Heart left ventricle (tissue), 16 donors: Measurements from ENCODE around the gene TPX2. TPM values are rescaled to one million over a fixed set of nuclear protein-coding genes. Genes with fewer than 3 reads are reported as not detected.
A peak's percentile ranks its signal among the peaks of the same experiment; 100 is the strongest.

Source experiments
- ATAC-seq, 4 donors: fragments of 200-7000 bp; cut with Tn5 transposase; one replicate each; pipeline ENCODE4 v1.9.1; 2020 to 2022; ENCODE audit warnings: moderate library complexity in 4 of 4, mild to moderate bottlenecking in 3 of 4, moderate number of reproducible peaks in 1 of 4
- DNase-seq, 5 donors: peaks; one replicate each; pipeline ENCODE4 v3.0.0-alpha.2; 2020
- H3K27ac ChIP-seq, 12 donors: fragments of 200-600 bp; sonication (generic) in 4 of 12; one replicate each; pipeline versions ENCODE4 v1.5.0 to v1.8.0; 2016 to 2022; ENCODE audit warnings: mild to moderate bottlenecking in 2 of 12
- H3K27me3 ChIP-seq, 9 donors: fragments of 200-600 bp; sonication (generic) in 2 of 9; one replicate each; pipeline versions ENCODE4 v1.5.1 to v1.8.0; 2016 to 2022; ENCODE audit warnings: mild to moderate bottlenecking in 3 of 9
- H3K36me3 ChIP-seq, 9 donors: fragments of 200-600 bp; sonication (generic) in 2 of 9; one replicate each; pipeline versions ENCODE4 v1.5.0 to v1.8.0; 2018 to 2022; ENCODE audit warnings: mild to moderate bottlenecking in 2 of 9
- H3K4me1 ChIP-seq, 12 donors: fragments of 200-600 bp; sonication (generic) in 4 of 12; one replicate each; pipeline versions ENCODE4 v1.5.0 to v1.8.0; 2016 to 2022; ENCODE audit warnings: mild to moderate bottlenecking in 3 of 12
- H3K4me3 ChIP-seq, 12 donors: fragments of 200-600 bp; sonication (generic) in 4 of 12; one replicate each; pipeline versions ENCODE4 v1.5.0 to v1.8.0; 2017 to 2022; ENCODE audit warnings: mild to moderate bottlenecking in 9 of 12, moderate library complexity in 4 of 12
- H3K9me3 ChIP-seq, 12 donors: fragments of 200-600 bp; sonication (generic) in 4 of 12; one replicate each; pipeline versions ENCODE4 v1.5.0 to v1.8.0; 2016 to 2022; ENCODE audit warnings: mild to moderate bottlenecking in 1 of 12
- POLR2A ChIP-seq, 2 donors: fragments of 450-650 bp; IDR thresholded peaks; one replicate each; pipeline ENCODE4 v1.6.1; 2017; ENCODE audit warnings: antibody characterized with exemption in 2 of 2, mild to moderate bottlenecking in 2 of 2, moderate library complexity in 2 of 2
- WGBS, 4 donors: extraction: QIAGEN DNeasy Blood & Tissue Kit in 2 of 4; methylation state at CpG; one replicate each; pipeline versions ENCODE4 v1.1.5 to v1.1.7; 2013 to 2018; 5-methylcytosine and 5-hydroxymethylcytosine counted together
- intact Hi-C, 10 donors: fragments of 100-400 bp; cut with DNase I; formaldehyde crosslinking; loops; one replicate each; pipeline versions ENCODE4 v1.11.1 to v1.14.2; 2022
- polyA plus RNA-seq, 2 donors: library from polyadenylated mRNA; stranded (reverse); fragments of 200-250 nt; gene quantifications; one replicate each; pipeline ENCODE4 v1.2.3, GENCODE V29; 2013
- total RNA-seq, 9 donors: library from RNA; depleted of rRNA in 2 of 9; stranded (reverse); fragments of >200 nt in 2 of 9; fragmentation: NEBNext Ultra II Directional in 3 of 9; extraction: Animal tissue kit (Norgen Biotek cat#: 25700) in 3 of 9; gene quantifications; one replicate each; pipeline versions ENCODE4 v1.1.0 to v1.2.4, GENCODE V29; 2016 to 2023
- TF ChIP-seq, protein P1 (sequence below), 12 donors: fragments of 200-600 bp; sonication (generic) in 4 of 12; IDR thresholded peaks; one replicate each; pipeline versions ENCODE4 v1.5.0 to v1.8.0; 2018 to 2022; ENCODE audit warnings: antibody characterized with exemption in 12 of 12, mild to moderate bottlenecking in 5 of 12
- donor health status: ischemic (EF 13 %, LVEDD 7.1; RV severe dilation, severe dysfunction).
- donor health status: healthy with polysubstance abuse.
- donor health status: DM: no; HTN: yes; CAD: no.
- donor health status: DM: no; HTN: no; CAD: no.
- donor health status: ischemic (EF 25% LVEDD 6.9; RV normal size, moderate dysfunction).
- donor health status: ischemic (EF 25% LVEDD 5.7; RV mildly dilated, moderate dysfunction).
- donor health status: healthy.
- donor health status: DM: yes; HTN: yes; CAD: no.
- donor health status: ischemic (EF 35%, LVEDD 5.7; RV mildly dilated, moderate dysfunction).
- donor health status: nonischemic (EF 11% LVEDD 7.7; RV severe dilation, severe dysfunction).
- donor health status: DM: yes; HTN: yes; CAD: no.
- donor health status: PGD.
- donor health status: ischemic (EF 29% LVEDD 5.4; RV normal size, mild dysfunction).
- donor health status: nonischemic (EF 23%, LVEDD 6.1; RV moderate dilation, normal function).

Gene TPX2
- total and polyA plus RNA-seq, 11 donors: 0.04 to 15.2 (median 0.77) TPM

DNA sequence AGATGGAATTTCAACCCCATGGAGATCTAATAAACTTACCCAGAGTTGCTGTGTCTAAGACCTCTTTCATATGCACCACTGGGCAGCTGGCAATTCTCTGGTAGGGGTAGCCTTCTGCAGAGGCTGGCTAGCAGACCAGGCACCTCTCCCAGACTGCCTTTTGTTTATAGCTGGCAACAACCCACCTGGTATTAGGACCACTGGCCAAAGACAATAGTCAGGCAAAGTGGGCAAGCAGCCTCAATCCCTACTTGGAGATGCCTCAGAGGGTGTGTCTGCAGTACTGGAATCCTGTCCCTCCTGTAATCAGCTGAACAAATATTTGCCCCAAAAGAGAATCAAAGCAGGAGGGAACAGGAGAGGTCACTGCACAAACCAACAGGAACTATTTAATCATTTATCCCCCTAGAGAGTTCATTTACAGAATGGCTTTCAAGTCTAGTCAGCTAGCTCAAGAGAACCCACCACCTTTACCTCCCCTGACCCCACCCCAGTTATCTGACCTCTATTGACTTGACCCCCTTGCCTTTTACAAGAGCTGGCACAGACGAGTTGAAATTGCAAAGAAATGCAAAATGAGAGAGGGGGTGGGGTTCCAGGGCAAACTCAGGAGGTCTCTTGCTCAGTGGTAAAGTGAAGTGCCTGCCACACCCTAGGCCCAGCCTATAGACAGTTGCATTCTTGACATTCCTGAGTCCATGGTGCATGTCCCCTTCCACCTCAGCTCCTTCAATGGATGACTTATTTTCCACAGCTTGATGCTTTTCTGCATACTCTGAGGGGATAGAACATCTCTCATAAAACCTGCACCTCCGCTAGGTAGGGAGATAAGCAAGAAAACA, 19.2 kb upstream of the TPX2 start:
- peaks cover 0 to 56% (median 13%) of the 10 kb centered on the region in 9 donors for H3K36me3 ChIP-seq
- WGBS, 4 donors: 13 to 35% (median 27%) methylated on average over 2 of the region's 2 CpGs
- H3K4me3 ChIP-seq: peak overlapping the region; percentile 52 to 93 (median 82)
- peak in 1 of 2 donors; percentile 12 for TF ChIP-seq POLR2A (IDR thresholded peaks at IDR 0.05)
- TF ChIP-seq, protein P1, sequence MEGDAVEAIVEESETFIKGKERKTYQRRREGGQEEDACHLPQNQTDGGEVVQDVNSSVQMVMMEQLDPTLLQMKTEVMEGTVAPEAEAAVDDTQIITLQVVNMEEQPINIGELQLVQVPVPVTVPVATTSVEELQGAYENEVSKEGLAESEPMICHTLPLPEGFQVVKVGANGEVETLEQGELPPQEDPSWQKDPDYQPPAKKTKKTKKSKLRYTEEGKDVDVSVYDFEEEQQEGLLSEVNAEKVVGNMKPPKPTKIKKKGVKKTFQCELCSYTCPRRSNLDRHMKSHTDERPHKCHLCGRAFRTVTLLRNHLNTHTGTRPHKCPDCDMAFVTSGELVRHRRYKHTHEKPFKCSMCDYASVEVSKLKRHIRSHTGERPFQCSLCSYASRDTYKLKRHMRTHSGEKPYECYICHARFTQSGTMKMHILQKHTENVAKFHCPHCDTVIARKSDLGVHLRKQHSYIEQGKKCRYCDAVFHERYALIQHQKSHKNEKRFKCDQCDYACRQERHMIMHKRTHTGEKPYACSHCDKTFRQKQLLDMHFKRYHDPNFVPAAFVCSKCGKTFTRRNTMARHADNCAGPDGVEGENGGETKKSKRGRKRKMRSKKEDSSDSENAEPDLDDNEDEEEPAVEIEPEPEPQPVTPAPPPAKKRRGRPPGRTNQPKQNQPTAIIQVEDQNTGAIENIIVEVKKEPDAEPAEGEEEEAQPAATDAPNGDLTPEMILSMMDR (IDR thresholded peaks at IDR 0.05): no peak
- H3K27me3 ChIP-seq: no peaks in the 10 kb centered on the region
- no peaks in the 10 kb centered on the region for H3K9me3 ChIP-seq
- peak overlapping the region; percentile 43 to 100 (median 98) for H3K27ac ChIP-seq
- peaks cover 7 to 74% (median 53%) of the 10 kb centered on the region in 12 donors for H3K4me1 ChIP-seq
- no peak for DNase-seq
- intact Hi-C loops: loop anchor here in 6 of 10 donors (5.0 to 10.0 kb wide), 4 partner anchors 145 to 158 kb away; no protein-coding TSS in a partner anchor
- ATAC-seq: no peak

DNA sequence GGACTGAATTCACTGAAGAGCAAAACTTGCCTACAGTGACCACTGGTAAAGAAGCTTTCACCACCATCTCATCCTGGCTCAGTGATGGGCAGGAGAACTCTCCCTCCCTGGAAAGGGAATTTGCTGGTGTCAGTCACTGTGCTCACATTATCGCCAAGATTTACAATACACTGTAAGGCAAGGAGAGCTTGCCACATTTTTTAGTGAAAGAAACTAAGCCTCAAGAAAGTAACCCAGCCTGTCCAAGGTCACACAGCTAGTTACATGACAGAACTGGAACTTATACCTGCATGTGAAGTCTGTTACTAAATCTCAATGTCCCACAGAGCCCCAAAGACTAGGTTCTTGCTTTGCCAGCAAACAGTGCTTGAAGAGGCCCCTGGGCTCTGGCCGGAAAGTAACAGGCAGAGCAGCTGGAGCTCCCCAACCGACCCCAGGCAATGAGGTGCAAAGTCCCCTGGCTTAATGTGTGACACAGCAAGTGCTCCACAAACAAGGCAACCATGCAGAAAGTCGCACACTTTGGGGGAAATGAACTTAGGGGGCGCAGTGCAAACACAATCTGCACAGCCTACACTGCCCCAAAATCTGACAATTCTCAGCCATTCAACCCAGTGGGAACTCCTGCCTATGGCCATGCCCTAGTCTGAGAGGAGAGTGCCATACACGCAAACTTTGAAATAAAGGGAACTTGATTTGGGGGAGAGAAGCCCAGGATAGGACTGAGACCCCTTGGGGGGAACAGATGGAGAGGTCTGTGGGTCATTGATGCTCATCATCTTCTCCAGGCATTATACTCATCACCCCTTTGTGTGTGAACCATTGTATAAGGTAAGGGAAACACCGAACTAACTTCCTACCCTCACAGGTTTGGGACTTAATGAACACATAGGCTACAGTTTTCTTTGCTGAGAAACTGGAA, 18.3 kb upstream of the TPX2 start:
- H3K4me1 ChIP-seq: peaks cover 7 to 65% (median 47%) of the 10 kb centered on the region in 12 donors

DNA sequence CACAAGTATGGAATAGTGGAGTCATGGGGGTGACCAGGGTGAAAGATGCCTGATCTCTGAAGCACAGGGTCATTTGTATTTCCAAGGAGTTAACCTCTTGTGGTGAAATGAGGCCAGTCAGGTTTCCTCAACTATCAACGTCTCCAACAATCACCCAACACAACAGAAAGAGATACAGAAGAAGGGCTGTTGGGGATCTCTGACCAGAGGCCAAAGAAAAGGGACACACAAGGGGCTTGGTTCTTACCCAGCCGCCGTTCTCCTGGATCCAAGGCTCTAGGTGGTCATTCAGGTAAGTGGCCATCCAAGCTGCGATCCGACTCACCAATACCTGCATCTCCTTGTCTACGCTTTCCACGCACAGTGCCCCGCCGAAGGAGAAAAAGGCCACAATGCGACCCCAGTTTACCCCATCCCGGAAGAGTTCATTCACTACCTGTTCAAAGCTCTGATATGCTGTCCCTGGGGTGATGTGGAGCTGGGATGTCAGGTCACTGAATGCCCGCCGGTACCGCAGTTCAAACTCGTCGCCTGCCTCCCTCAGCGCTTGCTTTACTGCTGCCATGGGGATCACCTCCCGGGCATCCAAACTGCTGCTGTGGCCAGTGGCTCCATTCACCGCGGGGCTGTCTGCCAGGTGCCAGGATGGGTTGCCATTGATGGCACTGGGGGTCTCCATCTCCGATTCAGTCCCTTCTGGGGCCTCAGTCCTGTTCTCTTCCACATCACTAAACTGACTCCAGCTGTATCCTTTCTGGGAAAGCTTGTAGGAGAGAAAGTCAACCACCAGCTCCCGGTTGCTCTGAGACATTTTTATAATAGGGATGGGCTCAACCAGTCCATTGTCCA, 17.5 kb upstream of the TPX2 start:
- TF ChIP-seq, protein P1 (IDR thresholded peaks at IDR 0.05): no peak
- no peak for TF ChIP-seq POLR2A (IDR thresholded peaks at IDR 0.05)
- no peaks in the 10 kb centered on the region for H3K27me3 ChIP-seq
- WGBS, 4 donors: 23 to 38% (median 25%) methylated on average over 22 of the region's 22 CpGs
- no peaks in the 10 kb centered on the region for H3K9me3 ChIP-seq
- peaks cover 7 to 56% (median 39%) of the 10 kb centered on the region in 12 donors for H3K4me1 ChIP-seq
- H3K27ac ChIP-seq: peak overlapping the region; percentile 93 to 100 (median 99)
- intact Hi-C loops: loop anchor here in 6 of 10 donors (2.0 to 10.0 kb wide), 5 partner anchors 51 to 159 kb away; no protein-coding TSS in a partner anchor
- DNase-seq (peak in 4 of 5 donors; percentile 33 to 68 (median 45)), ATAC-seq (no peak)
- peaks cover 0 to 44% (median 8%) of the 10 kb centered on the region in 9 donors for H3K36me3 ChIP-seq
- H3K4me3 ChIP-seq: peak overlapping the region; percentile 52 to 93 (median 82)

More for the DNA sequence above, 18.3 kb upstream of the TPX2 start:
- H3K27me3 ChIP-seq: no peaks in the 10 kb centered on the region
- H3K9me3 ChIP-seq: no peaks in the 10 kb centered on the region
- WGBS, 4 donors: 15 to 23% (median 18%) methylated on average over 7 of the region's 7 CpGs
- intact Hi-C loops: loop anchor here in 5 of 10 donors (5.0 to 10.0 kb wide), 3 partner anchors 148 to 158 kb away; no protein-coding TSS in a partner anchor
- DNase-seq (no peak), ATAC-seq (no peak)
- H3K36me3 ChIP-seq: peaks cover 0 to 51% (median 13%) of the 10 kb centered on the region in 9 donors
- peak overlapping the region; percentile 52 to 93 (median 82) for H3K4me3 ChIP-seq
- peak overlapping the region; percentile 93 to 100 (median 99) for H3K27ac ChIP-seq
- TF ChIP-seq POLR2A (IDR thresholded peaks at IDR 0.05): no peak
- TF ChIP-seq, protein P1 (IDR thresholded peaks at IDR 0.05): no peak
